Epithelial cell of esophagus (primary cell): ENCODE results near the gene OR51B4.
A peak's percentile ranks its signal among the peaks of the same experiment; 100 is the strongest.

Experiments
- DNase-seq: peaks from one replicate; pipeline ENCODE4 v3.0.0; 2010; ENCODE audit warnings: low read depth
- H3K4me3 ChIP-seq: 2 replicates; pipeline ENCODE4 v1.5.1; 2011; ENCODE audit warnings: mild to moderate bottlenecking, low read length, control low read depth
- CTCF ChIP-seq: IDR thresholded peaks from 2 replicates; pipeline ENCODE4 v1.5.1; 2011; ENCODE audit warnings: low read depth, mild to moderate bottlenecking, low read length, control low read depth, inconsistent platforms; ENCODE audit not compliant: insufficient read depth; ENCODE audit errors: missing control alignments

Gene OR51B4

GRCh38 chr11:5286901-5287300, 14.8 kb downstream of the OR51B4 start:
- no peak for TF ChIP-seq CTCF
- no peak overlapping the region for H3K4me3 ChIP-seq
- no peak for DNase-seq

- no peak overlapping the region for H3K4me3 ChIP-seq
Observed at GRCh38 chr11:5286351-5286750, 15.4 kb downstream of the OR51B4 start.

GRCh38 chr11:5285703-5286340, 15.9 kb downstream of the OR51B4 start:
- DNase-seq = peak; percentile 93
- H3K4me3 ChIP-seq = no peak overlapping the region
- no peak for TF ChIP-seq CTCF

More at GRCh38 chr11:5286351-5286750, 15.4 kb downstream of the OR51B4 start:
- no peak for TF ChIP-seq CTCF
- DNase-seq = no peak

- no peak for DNase-seq
- no peak overlapping the region for H3K4me3 ChIP-seq
- TF ChIP-seq CTCF = no peak
Observed at GRCh38 chr11:5284637-5285036, 17.1 kb downstream of the OR51B4 start.

GRCh38 chr11:5283882-5284281, 17.9 kb downstream of the OR51B4 start:
- no peak for DNase-seq
- H3K4me3 ChIP-seq = no peak overlapping the region

GRCh38 chr11:5283086-5283485, 18.7 kb downstream of the OR51B4 start:
- DNase-seq = no peak
- TF ChIP-seq CTCF = no peak

More at GRCh38 chr11:5283882-5284281, 17.9 kb downstream of the OR51B4 start:
- TF ChIP-seq CTCF = no peak

GRCh38 chr11:5282628-5283027, 19.1 kb downstream of the OR51B4 start:
- no peak for TF ChIP-seq CTCF
- no peak for DNase-seq
- no peak overlapping the region for H3K4me3 ChIP-seq

More at GRCh38 chr11:5283086-5283485, 18.7 kb downstream of the OR51B4 start:
- no peak overlapping the region for H3K4me3 ChIP-seq
